ENCODE measurements around the gene MYOCD. TPM values are rescaled to one million over a fixed set of nuclear protein-coding genes. Genes with fewer than 3 reads are reported as not detected.
A peak's percentile ranks its signal among the peaks of the same experiment; 100 is the strongest.

Gene MYOCD
- polyA plus RNA-seq, 2 of the 4 experiments (the other 2 are of a cell fraction), result 8.6 to 12.5 TPM

DNA sequence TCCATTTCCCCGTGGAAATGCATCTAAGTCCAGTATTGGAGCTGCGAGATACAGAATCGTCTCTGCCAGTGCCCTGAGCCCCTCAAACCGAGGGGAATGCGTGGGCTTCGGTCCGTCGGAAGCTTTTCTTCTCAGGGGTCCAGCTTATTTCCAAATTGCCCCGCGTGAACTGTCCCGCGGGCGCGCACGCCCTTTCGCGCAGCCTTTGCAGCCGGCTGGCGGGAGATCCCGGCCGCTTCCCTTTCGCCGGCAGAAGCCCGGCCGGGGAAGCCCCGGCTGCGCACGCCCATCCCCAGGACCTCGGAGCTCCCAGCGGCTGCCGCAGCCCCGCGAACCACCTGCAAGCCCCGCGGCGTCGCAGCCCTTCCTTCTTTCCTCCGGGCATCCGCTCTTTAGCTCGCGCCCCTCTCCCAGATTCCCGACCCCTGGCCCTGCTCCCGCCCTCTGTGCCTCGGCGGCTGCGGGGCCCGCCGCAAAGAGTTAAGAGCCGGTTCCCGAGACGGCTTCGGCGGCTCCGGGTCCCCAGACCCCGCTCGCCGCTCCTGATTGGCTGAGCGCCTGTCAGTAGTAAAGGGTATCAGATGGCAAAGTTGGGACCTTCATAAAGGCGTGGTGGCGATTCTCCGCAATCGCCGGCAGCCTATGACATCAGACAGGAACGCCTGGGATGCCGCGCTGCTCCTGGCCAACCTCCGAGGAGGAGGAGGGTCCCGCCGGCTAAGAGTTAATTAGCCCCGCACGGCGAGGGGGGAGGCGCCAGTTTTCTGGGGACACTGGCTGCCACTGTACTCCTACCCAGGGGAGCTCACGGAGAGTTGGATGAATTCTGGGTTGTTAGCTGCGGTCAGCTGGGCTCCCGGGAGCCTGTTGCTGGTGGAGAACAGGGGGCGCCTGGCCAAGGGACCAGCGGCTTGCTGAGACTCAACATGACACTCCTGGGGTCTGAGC, at the start of gene MYOCD (continued):
- TF ChIP-seq, protein P1, sequence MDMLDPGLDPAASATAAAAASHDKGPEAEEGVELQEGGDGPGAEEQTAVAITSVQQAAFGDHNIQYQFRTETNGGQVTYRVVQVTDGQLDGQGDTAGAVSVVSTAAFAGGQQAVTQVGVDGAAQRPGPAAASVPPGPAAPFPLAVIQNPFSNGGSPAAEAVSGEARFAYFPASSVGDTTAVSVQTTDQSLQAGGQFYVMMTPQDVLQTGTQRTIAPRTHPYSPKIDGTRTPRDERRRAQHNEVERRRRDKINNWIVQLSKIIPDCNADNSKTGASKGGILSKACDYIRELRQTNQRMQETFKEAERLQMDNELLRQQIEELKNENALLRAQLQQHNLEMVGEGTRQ (IDR thresholded peaks at IDR 0.05), result no peak
- no peak for TF ChIP-seq RCOR1 (IDR thresholded peaks at IDR 0.05; ENCODE audit: low read depth, low read length)
- TF ChIP-seq, protein P2, sequence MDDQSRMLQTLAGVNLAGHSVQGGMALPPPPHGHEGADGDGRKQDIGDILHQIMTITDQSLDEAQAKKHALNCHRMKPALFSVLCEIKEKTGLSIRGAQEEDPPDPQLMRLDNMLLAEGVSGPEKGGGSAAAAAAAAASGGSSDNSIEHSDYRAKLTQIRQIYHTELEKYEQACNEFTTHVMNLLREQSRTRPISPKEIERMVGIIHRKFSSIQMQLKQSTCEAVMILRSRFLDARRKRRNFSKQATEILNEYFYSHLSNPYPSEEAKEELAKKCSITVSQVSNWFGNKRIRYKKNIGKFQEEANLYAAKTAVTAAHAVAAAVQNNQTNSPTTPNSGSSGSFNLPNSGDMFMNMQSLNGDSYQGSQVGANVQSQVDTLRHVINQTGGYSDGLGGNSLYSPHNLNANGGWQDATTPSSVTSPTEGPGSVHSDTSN (IDR thresholded peaks at IDR 0.05), result no peak
- no peak for TF ChIP-seq RFX5 (IDR thresholded peaks at IDR 0.05)
- TF ChIP-seq, protein P3, sequence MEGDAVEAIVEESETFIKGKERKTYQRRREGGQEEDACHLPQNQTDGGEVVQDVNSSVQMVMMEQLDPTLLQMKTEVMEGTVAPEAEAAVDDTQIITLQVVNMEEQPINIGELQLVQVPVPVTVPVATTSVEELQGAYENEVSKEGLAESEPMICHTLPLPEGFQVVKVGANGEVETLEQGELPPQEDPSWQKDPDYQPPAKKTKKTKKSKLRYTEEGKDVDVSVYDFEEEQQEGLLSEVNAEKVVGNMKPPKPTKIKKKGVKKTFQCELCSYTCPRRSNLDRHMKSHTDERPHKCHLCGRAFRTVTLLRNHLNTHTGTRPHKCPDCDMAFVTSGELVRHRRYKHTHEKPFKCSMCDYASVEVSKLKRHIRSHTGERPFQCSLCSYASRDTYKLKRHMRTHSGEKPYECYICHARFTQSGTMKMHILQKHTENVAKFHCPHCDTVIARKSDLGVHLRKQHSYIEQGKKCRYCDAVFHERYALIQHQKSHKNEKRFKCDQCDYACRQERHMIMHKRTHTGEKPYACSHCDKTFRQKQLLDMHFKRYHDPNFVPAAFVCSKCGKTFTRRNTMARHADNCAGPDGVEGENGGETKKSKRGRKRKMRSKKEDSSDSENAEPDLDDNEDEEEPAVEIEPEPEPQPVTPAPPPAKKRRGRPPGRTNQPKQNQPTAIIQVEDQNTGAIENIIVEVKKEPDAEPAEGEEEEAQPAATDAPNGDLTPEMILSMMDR (IDR thresholded peaks at IDR 0.05), result no peak
- 0 out of 2 replicates have a peak, but pooled peaks have one; percentile 9 for TF ChIP-seq HDAC2 (IDR thresholded peaks at IDR 0.05)
- TF ChIP-seq TFCP2L1 (CRISPR knock-in tag; IDR thresholded peaks at IDR 0.05), result no peak; the same call in 1 of the 2 replicates
- TF ChIP-seq EHF (CRISPR knock-in tag; IDR thresholded peaks at IDR 0.05), result no peak
- TF ChIP-seq NR3C1 (IDR thresholded peaks at IDR 0.05), result no peak
- no peak for TF ChIP-seq ESRRA (IDR thresholded peaks at IDR 0.05; ENCODE audit: borderline replicate concordance, low read length)
- TF ChIP-seq MYC (IDR thresholded peaks at IDR 0.05; ENCODE audit: borderline replicate concordance, low read length), result no peak
- TF ChIP-seq HOXA7 (CRISPR knock-in tag; IDR thresholded peaks at IDR 0.05), result no peak
- TF ChIP-seq, protein P4, sequence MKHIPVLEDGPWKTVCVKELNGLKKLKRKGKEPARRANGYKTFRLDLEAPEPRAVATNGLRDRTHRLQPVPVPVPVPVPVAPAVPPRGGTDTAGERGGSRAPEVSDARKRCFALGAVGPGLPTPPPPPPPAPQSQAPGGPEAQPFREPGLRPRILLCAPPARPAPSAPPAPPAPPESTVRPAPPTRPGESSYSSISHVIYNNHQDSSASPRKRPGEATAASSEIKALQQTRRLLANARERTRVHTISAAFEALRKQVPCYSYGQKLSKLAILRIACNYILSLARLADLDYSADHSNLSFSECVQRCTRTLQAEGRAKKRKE (CRISPR knock-in tag; IDR thresholded peaks at IDR 0.05; ENCODE audit: low read depth), result no peak
- TF ChIP-seq HOXB13 (CRISPR knock-in tag; IDR thresholded peaks at IDR 0.05; ENCODE audit: low read depth), result no peak
- no peak for TF ChIP-seq RNF2 (IDR thresholded peaks at IDR 0.05; ENCODE audit: borderline replicate concordance, low read depth)
- TF ChIP-seq KDM5A (IDR thresholded peaks at IDR 0.05), result no peak
- TF ChIP-seq, protein P5, sequence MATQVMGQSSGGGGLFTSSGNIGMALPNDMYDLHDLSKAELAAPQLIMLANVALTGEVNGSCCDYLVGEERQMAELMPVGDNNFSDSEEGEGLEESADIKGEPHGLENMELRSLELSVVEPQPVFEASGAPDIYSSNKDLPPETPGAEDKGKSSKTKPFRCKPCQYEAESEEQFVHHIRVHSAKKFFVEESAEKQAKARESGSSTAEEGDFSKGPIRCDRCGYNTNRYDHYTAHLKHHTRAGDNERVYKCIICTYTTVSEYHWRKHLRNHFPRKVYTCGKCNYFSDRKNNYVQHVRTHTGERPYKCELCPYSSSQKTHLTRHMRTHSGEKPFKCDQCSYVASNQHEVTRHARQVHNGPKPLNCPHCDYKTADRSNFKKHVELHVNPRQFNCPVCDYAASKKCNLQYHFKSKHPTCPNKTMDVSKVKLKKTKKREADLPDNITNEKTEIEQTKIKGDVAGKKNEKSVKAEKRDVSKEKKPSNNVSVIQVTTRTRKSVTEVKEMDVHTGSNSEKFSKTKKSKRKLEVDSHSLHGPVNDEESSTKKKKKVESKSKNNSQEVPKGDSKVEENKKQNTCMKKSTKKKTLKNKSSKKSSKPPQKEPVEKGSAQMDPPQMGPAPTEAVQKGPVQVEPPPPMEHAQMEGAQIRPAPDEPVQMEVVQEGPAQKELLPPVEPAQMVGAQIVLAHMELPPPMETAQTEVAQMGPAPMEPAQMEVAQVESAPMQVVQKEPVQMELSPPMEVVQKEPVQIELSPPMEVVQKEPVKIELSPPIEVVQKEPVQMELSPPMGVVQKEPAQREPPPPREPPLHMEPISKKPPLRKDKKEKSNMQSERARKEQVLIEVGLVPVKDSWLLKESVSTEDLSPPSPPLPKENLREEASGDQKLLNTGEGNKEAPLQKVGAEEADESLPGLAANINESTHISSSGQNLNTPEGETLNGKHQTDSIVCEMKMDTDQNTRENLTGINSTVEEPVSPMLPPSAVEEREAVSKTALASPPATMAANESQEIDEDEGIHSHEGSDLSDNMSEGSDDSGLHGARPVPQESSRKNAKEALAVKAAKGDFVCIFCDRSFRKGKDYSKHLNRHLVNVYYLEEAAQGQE (IDR thresholded peaks at IDR 0.05), result no peak
- TF ChIP-seq MAZ (IDR thresholded peaks at IDR 0.05; ENCODE audit: borderline replicate concordance, low read depth, low read length), result no peak
- no peak for TF ChIP-seq ZC3H11A (IDR thresholded peaks at IDR 0.05)
- no peak for TF ChIP-seq CHD4 (IDR thresholded peaks at IDR 0.05; ENCODE audit: borderline replicate concordance)
- no peak for TF ChIP-seq MAFK (IDR thresholded peaks at IDR 0.05; ENCODE audit: partially characterized antibody)

Data from A549 (cell line).